Measurements from ENCODE around the gene PTPN13.

The PTPN13 gene

GRCh38 chr4:86627462-86628135, 33.5 kb downstream of the PTPN13 start:
- TF ChIP-seq, protein P1, sequence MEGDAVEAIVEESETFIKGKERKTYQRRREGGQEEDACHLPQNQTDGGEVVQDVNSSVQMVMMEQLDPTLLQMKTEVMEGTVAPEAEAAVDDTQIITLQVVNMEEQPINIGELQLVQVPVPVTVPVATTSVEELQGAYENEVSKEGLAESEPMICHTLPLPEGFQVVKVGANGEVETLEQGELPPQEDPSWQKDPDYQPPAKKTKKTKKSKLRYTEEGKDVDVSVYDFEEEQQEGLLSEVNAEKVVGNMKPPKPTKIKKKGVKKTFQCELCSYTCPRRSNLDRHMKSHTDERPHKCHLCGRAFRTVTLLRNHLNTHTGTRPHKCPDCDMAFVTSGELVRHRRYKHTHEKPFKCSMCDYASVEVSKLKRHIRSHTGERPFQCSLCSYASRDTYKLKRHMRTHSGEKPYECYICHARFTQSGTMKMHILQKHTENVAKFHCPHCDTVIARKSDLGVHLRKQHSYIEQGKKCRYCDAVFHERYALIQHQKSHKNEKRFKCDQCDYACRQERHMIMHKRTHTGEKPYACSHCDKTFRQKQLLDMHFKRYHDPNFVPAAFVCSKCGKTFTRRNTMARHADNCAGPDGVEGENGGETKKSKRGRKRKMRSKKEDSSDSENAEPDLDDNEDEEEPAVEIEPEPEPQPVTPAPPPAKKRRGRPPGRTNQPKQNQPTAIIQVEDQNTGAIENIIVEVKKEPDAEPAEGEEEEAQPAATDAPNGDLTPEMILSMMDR (IDR thresholded peaks at IDR 0.05; ENCODE audit: low read depth, low read length, missing control alignments) = no peak
- DNase-seq (ENCODE audit: low read depth) = no peak
- in situ Hi-C loops (cut with HindIII; ENCODE audit: low sequenced_read_pairs) = no loop called here
- H3K4me3 ChIP-seq (ENCODE audit: low read depth, low read length) = no peak overlapping the region

- in situ Hi-C loops (cut with HindIII; ENCODE audit: low sequenced_read_pairs) = no loop called here
- H3K4me3 ChIP-seq (ENCODE audit: low read depth, low read length) = no peak overlapping the region
- DNase-seq (ENCODE audit: low read depth) = no peak
- TF ChIP-seq, protein P1 (IDR thresholded peaks at IDR 0.05; ENCODE audit: low read depth, low read length, missing control alignments) = no peak
These were observed 36.5 kb downstream of the PTPN13 start for GRCh38 chr4:86630629-86631028.

GRCh38 chr4:86631166-86631565, 37.1 kb downstream of the PTPN13 start:
- in situ Hi-C loops (cut with HindIII; ENCODE audit: low sequenced_read_pairs) = no loop called here
- H3K4me3 ChIP-seq (ENCODE audit: low read depth, low read length) = no peak overlapping the region
- TF ChIP-seq, protein P1 (IDR thresholded peaks at IDR 0.05; ENCODE audit: low read depth, low read length, missing control alignments) = no peak
- DNase-seq (ENCODE audit: low read depth) = no peak

DNA sequence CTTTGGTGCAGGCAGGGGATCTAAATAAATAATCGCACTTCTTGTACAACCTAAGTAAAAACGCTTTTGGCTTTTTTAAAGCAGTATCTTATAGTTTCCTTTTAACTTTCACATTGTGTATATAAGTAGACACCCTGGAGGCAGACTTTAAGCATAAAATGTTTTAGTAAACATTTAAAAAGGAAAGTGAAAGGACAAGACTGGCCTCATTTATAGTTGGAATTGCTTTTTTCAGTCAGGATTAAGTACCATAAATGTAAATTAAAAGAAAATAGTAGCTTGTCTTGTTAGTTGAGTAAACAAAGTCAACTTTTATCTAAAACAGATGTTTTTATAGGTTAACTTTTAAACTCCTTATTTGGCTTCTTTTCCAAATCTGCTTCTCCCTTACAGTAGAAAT, 39.7 kb downstream of the PTPN13 start:
- DNase-seq (ENCODE audit: low read depth) = no peak
- TF ChIP-seq, protein P1 (IDR thresholded peaks at IDR 0.05; ENCODE audit: low read depth, low read length, missing control alignments) = no peak
- no peak overlapping the region for H3K4me3 ChIP-seq (ENCODE audit: low read depth, low read length)
- in situ Hi-C loops (cut with HindIII; ENCODE audit: low sequenced_read_pairs) = no loop called here

- in situ Hi-C loops (cut with HindIII; ENCODE audit: low sequenced_read_pairs) = no loop called here
- DNase-seq (ENCODE audit: low read depth) = no peak
- TF ChIP-seq, protein P1 (IDR thresholded peaks at IDR 0.05; ENCODE audit: low read depth, low read length, missing control alignments) = no peak
- no peak overlapping the region for H3K4me3 ChIP-seq (ENCODE audit: low read depth, low read length)
These were observed 46.4 kb downstream of the PTPN13 start for GRCh38 chr4:86640469-86640868.

DNA sequence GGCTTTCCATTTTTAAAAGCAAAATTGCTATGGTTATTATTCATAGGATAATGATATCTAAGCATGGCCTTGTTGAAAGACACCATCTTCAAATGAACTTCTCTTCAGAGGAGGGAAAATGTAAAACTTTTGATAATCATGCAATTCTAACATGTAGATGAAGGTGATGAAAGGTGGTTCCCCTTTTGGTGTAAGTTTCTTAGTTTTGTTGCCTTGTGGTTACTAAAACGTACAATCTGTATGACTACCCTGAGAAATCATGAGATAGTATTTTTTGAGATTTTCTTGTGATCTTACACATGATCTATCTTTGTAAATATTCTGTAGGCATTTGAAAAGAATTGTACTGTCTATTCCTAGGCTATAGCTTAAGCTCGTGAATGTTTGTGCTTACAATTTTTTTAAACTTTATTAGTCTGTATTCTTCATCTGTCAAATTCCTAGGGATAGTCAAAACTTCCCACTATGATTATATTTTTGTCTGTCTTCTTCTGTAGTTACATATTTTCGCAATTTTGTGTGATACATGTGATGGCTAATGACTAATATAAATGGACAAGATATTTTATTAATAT, 47.5 kb downstream of the PTPN13 start:
- H3K4me3 ChIP-seq (ENCODE audit: low read depth, low read length) = no peak overlapping the region
- TF ChIP-seq, protein P1 (IDR thresholded peaks at IDR 0.05; ENCODE audit: low read depth, low read length, missing control alignments) = no peak
- no peak for DNase-seq (ENCODE audit: low read depth)
- in situ Hi-C loops (cut with HindIII; ENCODE audit: low sequenced_read_pairs) = no loop called here

Measured in astrocyte of the cerebellum (primary cell).